22Rv1 (cell line): ENCODE results near the gene CDK11B.
"Not testable (repeated sequence)": the region's sequence is repeated elsewhere in the genome, so short reads cannot be mapped to it uniquely, and the experiment has no call there.

ENCODE experiments used
- CTCF ChIP-seq: fragments of 450-650 bp; IDR thresholded peaks from 2 replicates; pipeline ENCODE4 v1.5.1; 2017; ENCODE audit warnings: mild to moderate bottlenecking
- ZFX ChIP-seq: fragments of 450-650 bp; IDR thresholded peaks from 2 replicates; pipeline ENCODE4 v1.6.1; 2017; ENCODE audit warnings: antibody characterized with exemption, borderline replicate concordance

GRCh38 chr1:1702506-1702905 is 43.7 kb upstream of the CDK11B start:
- TF ChIP-seq CTCF, ZFX: not testable (repeated sequence)
